Skin epidermis (tissue), 12 donors: ENCODE results near the gene BASP1.
"Not testable (repeated sequence)": the region's sequence is repeated elsewhere in the genome, so short reads cannot be mapped to it uniquely, and the experiment has no call there.

Experiments used
- H3K27ac ChIP-seq, 21 experiments: fragments of 200-600 bp; sonication (generic) in 11 of 21; one replicate each; pipeline ENCODE4 v1.5.0; 2020; ENCODE audit warnings: mild to moderate bottlenecking in 3 of 21, inconsistent platforms in 2 of 21, moderate library complexity in 2 of 21
- H3K4me3 ChIP-seq, 7 experiments: fragments of 200-600 bp; sonication (generic) in 2 of 7; one replicate each; pipeline ENCODE4 v1.5.0; 2020; ENCODE audit warnings: inconsistent platforms in 2 of 7, mild to moderate bottlenecking in 2 of 7, moderate library complexity in 1 of 7

The BASP1 gene

DNA sequence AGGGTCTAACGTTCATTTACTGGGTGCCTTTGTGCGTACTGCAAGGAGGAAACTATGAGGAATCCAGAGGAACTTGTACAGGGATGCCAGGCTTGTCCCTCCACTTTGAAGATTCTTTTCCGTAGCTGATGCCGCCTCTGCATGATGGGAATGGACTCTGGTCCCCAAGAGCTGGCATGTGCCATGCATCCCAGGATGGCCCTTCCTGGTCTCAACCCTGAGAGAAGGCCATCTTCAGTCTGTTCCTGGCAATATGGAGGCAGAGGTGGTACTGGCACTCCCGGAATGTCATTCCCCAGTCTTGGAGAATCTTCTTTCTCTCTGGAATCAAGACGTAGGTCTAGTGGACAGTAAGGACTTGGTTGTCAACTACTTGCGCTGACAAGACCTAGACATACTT, 61.5 kb downstream of the BASP1 start:
- no peak overlapping the region for H3K4me3 ChIP-seq
- H3K27ac ChIP-seq, result no peak overlapping the region

DNA sequence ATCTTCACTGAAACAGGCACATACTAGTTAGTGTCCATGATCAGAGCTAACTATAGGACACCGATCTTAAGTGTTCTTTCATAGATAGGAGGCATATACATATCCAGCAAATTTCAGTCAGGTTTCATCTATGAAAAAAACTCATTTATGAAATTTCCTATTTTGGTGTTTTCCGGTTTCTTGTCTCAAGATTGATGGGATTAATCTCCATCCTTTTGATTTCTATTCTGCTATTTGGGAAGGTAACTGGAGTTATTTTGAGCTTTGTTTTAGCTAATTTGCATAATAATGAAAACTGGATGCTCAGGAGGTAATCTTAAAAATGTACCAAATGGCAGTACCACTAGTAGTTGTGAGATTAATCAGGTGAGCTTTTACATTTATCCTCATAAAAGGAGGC, 62.1 kb downstream of the BASP1 start:
- Histone ChIP-seq H3K4me3 (no peak overlapping the region), H3K27ac (no peak overlapping the region)

DNA sequence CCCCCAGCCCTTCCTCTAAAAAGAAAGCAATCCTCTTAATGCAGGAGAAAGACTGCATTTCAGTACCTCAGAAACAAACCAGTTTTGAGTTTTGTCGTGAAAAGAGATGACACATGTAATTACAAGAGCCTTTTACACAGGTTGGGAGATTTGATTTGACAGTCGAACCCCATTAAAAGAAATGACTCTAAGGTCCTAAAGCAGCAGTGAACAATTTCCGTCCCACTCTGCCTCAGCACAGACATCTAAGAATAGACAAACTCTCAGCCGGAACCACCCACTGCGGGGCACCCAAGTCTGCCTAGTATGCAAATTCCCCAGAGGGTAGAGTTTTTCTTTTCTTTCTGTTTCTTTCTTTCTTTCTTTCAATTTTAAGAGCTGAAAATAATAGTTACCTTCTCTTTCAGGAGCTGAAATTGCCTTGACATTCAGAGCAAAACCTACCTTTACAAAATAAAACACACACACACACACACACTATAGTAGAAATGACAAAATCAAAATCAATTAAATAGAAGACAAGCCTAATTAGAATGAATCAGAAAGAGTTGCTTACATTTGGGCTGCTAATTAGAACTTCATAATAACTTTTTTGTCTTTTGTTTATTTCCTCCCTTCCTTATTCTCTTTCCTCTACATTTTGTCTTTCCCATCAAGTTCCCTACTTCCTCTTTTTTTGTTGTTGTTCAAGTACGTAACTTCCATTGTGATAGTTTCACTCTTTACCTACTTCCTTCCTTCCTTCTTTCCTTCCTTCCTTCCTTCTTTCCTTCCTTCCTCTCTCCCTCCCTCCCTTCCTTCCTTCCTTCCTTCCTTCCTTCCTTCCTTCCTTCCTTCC, 65.1 kb downstream of the BASP1 start:
- no peak overlapping the region for H3K27ac ChIP-seq
- H3K4me3 ChIP-seq, result no peak overlapping the region

DNA sequence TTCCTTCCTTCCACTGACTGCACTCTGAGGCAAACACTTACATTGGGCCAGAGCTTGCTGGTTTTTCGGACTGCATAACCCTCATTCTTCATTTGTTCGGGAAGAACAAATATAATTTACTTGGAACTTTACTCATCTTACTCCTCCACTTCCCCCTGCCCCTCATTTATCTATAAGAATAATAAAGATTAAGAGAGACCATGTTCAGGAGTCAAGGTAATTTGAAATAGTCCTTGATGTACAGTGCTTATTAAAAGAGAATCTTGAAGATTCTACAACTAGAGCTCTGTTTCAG, 65.6 kb downstream of the BASP1 start:
- Histone ChIP-seq H3K4me3 (no peak overlapping the region), H3K27ac (no peak overlapping the region)

DNA sequence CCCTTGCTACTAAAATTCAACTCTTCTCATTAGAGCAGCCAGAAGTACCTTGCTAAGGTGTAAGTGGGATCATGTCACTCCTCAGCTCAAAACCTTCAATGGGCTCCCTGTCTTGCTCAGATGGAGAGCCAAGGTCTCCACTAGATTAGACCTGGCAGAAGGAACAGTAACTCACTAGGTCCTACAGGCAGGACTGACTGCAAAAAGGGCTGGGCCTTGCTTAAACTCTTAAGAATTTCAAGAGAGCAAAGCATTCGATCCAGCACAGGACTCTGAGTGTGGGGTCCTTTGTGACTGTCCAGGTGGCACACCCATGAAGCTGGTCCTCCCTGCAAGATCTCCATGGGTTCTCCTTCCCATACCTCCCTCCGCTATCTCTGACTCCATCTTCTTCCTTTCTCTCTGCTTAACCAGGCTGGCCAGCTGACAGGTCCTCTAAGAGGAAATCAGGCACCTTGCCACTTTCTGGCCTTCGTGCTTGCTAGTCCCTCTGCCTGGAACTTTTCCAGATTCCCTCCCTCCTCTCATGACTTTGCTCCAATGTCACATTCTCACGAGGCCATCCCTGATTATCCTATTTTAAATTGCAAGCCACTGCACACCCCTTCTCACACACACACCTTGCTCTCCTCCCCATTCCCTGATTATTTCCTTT, 70.2 kb downstream of the BASP1 start:
- Histone ChIP-seq H3K4me3 (no peak overlapping the region), H3K27ac (no peak overlapping the region)

DNA sequence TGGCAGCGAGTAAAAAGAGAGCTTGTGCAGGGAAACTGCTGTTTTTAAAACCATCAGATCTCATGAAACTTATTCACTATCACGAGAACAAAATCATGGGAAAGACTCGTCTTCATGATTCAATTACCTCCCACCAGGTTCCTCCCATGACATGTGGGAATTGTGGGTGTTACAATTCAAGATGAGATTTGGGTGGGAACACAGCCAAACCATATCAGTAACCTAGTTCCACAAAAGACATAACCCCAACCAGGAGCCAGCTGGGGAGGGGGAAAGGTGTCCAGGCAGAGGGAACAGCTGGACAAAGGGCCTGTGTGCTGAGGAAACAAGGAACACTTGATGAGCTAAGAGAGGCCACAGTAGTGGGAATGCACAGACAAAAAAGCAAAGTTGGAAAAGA, 71.1 kb downstream of the BASP1 start:
- no peak overlapping the region for H3K4me3 ChIP-seq

DNA sequence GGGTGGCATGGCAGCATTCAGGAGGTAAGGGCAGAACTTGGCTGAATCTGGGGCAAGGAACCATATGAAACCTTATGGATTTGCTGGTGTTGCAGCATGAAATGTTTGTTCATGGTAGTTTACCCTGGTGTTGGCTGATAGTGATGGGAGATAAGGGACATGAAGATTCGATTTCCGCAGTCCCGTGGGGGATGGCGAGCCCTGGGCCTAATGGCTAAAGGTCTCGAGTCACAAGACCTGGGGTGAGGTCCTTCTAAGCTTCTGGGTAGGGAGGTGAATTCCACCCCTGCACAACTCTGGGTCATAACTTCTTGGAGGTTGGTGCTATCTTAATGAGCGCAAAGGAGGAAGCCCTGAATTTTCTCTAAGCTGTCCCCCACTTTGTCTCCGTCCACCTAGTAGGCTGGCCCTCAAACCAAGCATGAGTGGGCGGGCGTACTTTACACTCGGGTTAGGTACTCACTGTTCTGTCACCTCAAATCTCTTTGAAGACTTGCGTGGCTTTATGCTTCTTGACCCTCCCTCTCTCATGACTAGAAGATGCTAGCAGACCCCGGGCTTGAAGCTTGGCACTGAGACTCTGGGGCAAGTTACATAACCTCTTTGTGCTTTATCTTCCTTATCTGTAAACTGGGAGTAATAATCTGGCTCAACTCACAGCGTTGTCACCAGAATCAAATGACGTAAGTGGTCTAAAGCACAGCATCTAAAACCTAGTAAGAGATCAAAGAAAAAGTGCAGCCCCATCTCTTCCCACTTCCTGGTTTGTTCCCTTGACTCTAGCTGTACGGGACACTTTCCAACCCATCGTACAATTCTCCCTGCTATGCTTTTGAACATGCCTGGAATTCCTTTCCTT, 72.5 kb downstream of the BASP1 start:
- H3K27ac ChIP-seq, result no peak overlapping the region
- H3K4me3 ChIP-seq, result no peak overlapping the region

More for the DNA sequence above, 71.1 kb downstream of the BASP1 start:
- H3K27ac ChIP-seq, result no peak overlapping the region

DNA sequence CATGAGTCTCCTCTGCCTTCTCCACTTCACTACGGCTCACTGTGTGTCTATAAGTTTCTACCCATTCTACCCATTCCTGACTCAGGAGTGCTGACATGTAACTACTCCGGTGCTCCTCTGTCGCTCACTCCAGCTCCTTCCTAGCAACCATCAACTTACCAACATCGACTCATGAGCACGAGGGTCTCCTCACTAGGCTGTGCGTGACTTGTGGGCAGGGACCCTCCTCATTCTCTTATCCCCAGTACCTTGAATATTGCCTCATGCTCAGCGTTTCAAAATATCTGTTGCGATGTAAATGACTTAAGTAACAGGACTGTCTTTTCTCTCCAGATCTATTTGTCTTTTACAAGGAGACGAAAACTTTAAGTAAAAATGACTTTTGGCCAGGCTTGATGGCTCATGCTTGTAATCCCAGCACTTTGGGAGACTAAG, 73.1 kb downstream of the BASP1 start:
- H3K27ac ChIP-seq, result no peak overlapping the region
- no peak overlapping the region for H3K4me3 ChIP-seq

DNA sequence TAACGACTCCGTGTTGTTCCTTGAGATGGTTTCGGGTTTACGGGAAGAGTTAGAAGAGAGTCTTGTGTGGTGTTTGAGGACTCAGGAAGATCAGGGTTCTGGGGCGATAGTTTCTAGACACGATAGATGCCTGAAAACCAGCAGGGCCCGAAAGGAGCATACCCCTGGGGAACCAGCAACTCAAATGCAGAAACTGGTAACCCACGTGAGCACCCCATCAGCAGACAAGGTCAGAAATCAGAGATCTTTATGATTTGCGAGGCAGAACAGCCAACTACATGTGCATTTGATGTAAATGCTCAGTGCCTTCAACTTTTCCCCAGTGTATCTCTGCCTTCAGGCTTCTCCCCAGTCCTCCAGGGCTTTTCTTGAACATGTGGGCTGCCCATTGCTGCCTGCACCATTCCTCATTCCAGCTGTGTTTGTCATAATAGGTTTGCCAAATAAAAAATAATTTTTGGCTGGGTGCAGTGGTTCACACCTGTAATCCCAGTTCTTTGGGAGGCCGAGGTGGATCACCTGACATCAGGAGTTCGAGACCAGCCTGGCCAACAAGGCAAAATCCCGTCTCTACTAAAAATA, 75.1 kb downstream of the BASP1 start:
- Histone ChIP-seq H3K27ac (no peak overlapping the region), H3K4me3 (no peak overlapping the region)

DNA sequence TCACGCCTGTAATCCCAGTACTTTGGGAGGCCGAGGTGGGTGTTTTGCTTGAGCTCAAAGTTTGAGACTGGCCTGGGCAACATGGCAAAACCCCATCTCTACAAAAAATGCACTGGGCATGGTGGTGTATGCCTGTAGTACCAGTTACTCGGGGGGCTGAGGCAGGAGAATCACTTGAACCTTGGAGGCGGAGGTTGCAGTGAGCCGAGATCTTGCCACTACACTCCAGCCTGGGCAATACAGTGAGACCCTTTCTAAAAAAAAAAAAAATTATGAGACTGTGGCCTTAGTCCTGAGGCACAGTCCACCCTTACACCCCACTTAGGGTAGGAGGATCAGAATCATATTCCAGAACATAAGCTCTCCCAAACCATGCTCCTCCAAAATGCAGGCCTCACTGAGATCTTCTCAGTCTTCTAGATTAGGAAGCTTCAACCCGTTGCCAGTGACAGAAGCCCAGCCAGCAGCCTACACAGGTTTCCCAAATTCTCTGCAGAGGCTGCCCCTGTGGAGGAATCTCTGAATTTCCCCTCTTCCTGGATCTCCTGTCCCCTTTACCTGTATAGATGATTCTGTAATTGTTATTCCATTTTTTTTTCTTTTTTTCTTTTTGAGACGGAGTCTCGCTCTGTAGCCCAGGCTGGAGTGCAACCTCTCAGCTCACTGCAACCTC, 77.3 kb downstream of the BASP1 start:
- Histone ChIP-seq H3K27ac (no peak overlapping the region), H3K4me3 (no peak overlapping the region)

DNA sequence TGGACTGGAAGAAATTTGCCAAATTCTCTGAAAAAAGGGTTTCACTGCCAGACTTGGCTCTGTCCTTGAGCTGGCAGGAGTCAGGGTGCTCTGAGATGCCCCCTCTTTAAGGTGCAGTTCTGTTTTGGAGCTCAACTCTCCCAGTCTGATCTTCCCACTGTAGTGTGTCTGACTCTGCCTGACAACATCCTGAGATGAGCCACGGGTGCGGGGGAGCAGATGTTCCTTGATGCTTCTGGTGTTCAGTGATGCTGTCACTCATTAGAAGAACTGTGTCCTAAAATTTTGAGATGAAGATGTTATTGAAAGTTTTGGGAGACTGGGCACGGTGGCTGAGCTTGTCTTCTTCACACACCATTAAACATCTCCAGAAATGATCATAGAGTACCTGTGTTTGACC, 78.2 kb downstream of the BASP1 start:
- no peak overlapping the region for H3K4me3 ChIP-seq
- H3K27ac ChIP-seq, result no peak overlapping the region

DNA sequence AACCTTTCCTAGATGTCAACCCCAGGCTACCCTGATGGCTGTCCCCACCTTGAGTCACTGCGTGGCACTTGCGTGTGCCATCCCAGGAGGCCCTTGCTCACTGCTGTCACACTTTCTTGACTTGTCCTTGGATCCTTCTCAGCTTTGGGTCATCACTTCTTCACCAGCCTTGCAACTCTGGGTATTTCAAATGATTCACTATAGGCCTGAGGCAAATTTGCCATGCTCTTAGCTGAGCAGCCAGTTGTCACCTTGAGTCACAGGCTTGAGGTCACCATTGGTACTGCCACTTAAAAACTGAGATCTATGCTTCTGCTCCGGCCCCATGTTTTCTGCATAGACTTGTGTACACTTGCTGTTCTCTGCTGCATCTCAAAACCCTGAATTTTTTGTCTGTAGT, 84.7 kb downstream of the BASP1 start:
- no peak overlapping the region for H3K27ac ChIP-seq
- H3K4me3 ChIP-seq, result no peak overlapping the region

DNA sequence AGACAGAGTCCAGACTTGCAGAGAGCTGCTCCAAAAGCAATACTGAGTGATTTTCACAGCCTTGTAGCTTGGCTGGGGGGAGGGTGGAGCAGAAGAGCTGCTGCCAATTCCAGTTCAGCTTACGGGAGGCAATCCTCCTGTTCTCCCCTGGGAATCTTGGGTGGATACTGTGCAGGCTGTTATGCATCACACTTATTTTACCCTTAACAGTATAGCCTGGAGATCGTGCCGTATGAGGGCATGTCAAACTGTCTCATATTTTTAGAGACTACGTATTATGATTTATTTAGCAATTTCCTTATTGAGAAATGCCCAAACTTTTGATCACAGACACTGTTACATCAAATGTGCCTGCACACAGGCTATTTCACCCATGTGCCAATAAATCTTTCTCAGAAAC, 85.2 kb downstream of the BASP1 start:
- Histone ChIP-seq H3K27ac (no peak overlapping the region), H3K4me3 (no peak overlapping the region)

DNA sequence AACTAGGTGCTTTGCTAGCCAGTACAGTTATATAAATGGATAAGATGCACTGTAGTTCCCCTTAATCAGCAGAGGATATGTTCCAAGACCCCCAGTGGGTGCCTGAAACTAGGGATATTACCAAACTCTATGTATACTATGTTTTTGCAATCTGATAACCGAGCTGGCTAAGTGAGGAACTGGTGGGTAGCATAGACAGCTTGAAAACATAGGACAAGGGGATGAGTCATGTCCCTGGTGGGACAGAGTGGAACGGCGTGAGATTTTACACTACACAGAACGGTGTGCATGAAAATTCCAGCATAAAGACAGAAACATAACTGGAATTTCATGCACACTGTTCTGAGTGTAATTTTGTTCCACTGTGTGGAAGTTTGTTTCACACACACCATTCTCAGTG, 86.9 kb downstream of the BASP1 start:
- no peak overlapping the region for H3K27ac ChIP-seq
- H3K4me3 ChIP-seq, result no peak overlapping the region

DNA sequence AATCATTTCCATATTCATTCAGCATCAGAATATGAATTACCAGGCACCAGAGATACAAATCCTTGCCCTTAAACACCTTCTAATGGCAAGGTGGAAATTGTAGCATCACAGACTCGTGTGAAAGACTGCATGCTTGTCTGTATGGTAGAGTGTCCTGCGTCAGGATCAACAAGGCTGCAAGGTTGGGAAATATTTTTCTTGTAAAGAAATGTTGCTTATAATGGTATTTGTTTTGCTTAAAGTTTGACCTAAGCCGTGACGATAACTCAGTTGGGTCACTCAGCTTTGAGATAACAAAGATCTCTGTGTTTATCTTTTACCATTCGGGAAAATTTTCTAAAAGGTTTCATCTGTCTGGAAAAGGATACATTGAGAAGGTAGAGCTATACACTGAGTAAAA, 87.6 kb downstream of the BASP1 start:
- H3K27ac ChIP-seq, result no peak overlapping the region

DNA sequence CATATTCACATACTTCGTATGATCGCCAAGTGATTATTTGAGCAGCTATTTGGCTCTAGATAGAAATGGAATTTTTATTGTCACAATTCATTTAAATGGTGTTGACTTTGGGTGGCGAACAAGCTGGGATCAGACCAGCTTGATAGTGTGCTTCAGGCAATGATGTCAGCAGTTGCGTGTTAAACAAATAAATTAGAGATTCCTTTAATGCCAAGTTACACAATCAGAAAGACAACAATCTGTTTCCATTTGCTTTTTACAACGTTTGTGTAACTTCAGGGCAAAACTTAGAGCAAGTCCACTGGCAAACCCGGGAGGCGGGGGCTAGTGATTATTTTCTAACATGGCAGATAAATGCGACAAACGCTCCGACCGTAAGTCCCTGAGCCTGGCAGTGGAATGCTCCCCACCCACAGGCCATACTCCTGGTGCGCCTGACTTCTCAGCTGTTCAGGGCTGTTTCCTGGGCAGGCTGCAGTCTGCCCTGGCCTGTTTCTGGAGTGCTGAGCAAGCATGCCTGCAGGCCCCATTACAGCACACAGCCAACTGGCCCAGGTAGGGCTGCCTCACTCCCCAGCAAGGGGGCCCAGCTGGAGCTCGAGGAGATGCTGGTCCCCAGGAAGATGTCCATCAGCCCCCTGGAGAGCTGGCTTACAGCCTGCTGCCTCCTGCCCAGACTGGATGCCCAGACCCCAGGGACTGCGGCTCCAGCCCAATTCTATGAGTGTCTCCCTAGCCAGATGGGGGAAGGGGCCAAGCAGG, 88.7 kb downstream of the BASP1 start:
- Histone ChIP-seq H3K4me3 (no peak overlapping the region), H3K27ac (peak overlapping the region in 3 of 21 experiments; percentile 2 to 49 (median 29))

More for the DNA sequence above, 87.6 kb downstream of the BASP1 start:
- no peak overlapping the region for H3K4me3 ChIP-seq

DNA sequence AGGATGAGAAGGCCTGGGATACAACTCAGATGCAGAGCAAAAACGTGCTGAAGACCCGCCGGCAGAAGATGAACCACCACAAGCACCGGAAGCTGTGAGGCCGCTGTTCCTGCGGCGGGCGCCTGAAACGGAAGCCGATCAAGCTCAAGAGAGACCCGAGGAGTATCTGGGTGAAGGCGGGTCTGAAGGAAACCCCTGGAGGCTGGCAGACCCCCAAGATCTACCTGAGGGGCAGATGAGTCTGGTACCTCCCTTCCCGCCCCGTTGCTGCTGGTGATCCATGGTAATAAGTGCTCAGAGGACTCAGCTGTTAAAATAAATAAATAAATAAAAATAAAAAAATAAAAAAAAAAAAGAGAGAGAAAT, 89.3 kb downstream of the BASP1 start:
- Histone ChIP-seq H3K4me3 (no peak overlapping the region), H3K27ac (peak overlapping the region in 2 of 21 experiments; percentile 2 to 49)

DNA sequence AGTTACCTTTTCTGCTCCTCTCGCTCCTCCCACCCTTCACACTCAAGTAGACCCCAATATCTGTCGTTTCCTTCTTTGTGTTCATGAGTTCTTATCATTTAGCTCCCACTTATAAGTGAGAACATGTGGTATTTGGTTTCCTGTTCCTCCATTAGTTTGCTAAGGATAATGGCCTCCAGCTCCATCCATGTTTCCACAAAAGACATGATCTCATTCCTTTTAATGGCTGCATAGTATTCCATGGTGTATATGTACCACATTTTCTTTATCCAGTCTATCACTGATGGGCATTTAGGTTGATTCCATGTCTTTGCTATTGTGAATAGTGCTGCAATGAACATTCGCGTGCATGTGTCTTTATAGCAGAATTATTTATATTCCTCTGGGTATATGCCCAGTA, 90.0 kb downstream of the BASP1 start:
- not testable (repeated sequence) for H3K27ac ChIP-seq, H3K4me3 ChIP-seq
